ENCODE data around the gene CHMP3. TPM values are rescaled to one million over a fixed set of nuclear protein-coding genes. Genes with fewer than 3 reads are reported as not detected.

Gene CHMP3
- polyA plus RNA-seq, 1 donor from 2014 or later: 31.8 TPM

GRCh38 chr2:86525421-86526340 lies 37.6 kb downstream of the CHMP3 start:
- no peaks in the 10 kb centered on the region for H3F3A ChIP-seq (ENCODE audit: insufficient read depth, low read length, poor library complexity, severe bottlenecking)
- no peaks in the 10 kb centered on the region for H3K27me3 ChIP-seq (ENCODE audit: insufficient read depth, low read depth, low read length)
- no peak overlapping the region for H3K27ac ChIP-seq (ENCODE audit: low read length)
- H3K36me3 ChIP-seq (ENCODE audit: insufficient read depth, low read length): no peaks in the 10 kb centered on the region
- H3K9ac ChIP-seq (ENCODE audit: low read length): no peak overlapping the region
- no peak overlapping the region for H3K4me2 ChIP-seq (ENCODE audit: low read length)
- H3K9me2 ChIP-seq (ENCODE audit: insufficient read depth, low read length): no peaks in the 10 kb centered on the region
- H3K4me3 ChIP-seq (ENCODE audit: low read length): no peak overlapping the region
- no peak overlapping the region for H2AFZ ChIP-seq (ENCODE audit: low read depth, low read length)
- TF ChIP-seq EZH2 (IDR thresholded peaks at IDR 0.05; ENCODE audit: borderline replicate concordance, insufficient read depth, low read length, poor library complexity, severe bottlenecking) (no peak), RAD21 (conservative IDR thresholded peaks at IDR 0.05) (no peak), POLR2AphosphoS5 (IDR thresholded peaks at IDR 0.05) (no peak), REST (IDR thresholded peaks at IDR 0.05; ENCODE audit: borderline replicate concordance) (no peak), MXI1 (conservative IDR thresholded peaks at IDR 0.05; ENCODE audit: poor library complexity, severe bottlenecking) (no peak), CTCF (IDR thresholded peaks at IDR 0.05; ENCODE audit: poor library complexity, severe bottlenecking) (no peak), EP300 (conservative IDR thresholded peaks at IDR 0.05; ENCODE audit: poor library complexity, severe bottlenecking) (no peak), SMC3 (conservative IDR thresholded peaks at IDR 0.05; ENCODE audit: poor library complexity) (no peak), TAF1 (IDR thresholded peaks at IDR 0.05; ENCODE audit: low read depth) (no peak)
- no peaks in the 10 kb centered on the region for H4K20me1 ChIP-seq (ENCODE audit: insufficient read depth)
- H3K79me2 ChIP-seq (replicated peaks; ENCODE audit: insufficient read depth, low read length): no peaks in the 10 kb centered on the region
- H3K9me3 ChIP-seq (ENCODE audit: low read length): no peaks in the 10 kb centered on the region

GRCh38 chr2:86523491-86523890 lies 39.8 kb downstream of the CHMP3 start:
- Histone ChIP-seq H3K4me2 (ENCODE audit: low read length) (no peak overlapping the region), H3F3A (ENCODE audit: insufficient read depth, low read length, poor library complexity, severe bottlenecking) (no peaks in the 10 kb centered on the region), H3K27ac (ENCODE audit: low read length) (no peak overlapping the region), H2AFZ (ENCODE audit: low read depth, low read length) (no peak overlapping the region), H3K79me2 (replicated peaks; ENCODE audit: insufficient read depth, low read length) (no peaks in the 10 kb centered on the region), H3K9me3 (ENCODE audit: low read length) (no peaks in the 10 kb centered on the region), H3K4me3 (ENCODE audit: low read length) (no peak overlapping the region), H4K20me1 (ENCODE audit: insufficient read depth) (no peaks in the 10 kb centered on the region), H3K36me3 (ENCODE audit: insufficient read depth, low read length) (no peaks in the 10 kb centered on the region), H3K9me2 (ENCODE audit: insufficient read depth, low read length) (no peaks in the 10 kb centered on the region), H3K9ac (ENCODE audit: low read length) (no peak overlapping the region), H3K27me3 (ENCODE audit: insufficient read depth, low read depth, low read length) (no peaks in the 10 kb centered on the region)
- TF ChIP-seq REST (IDR thresholded peaks at IDR 0.05; ENCODE audit: borderline replicate concordance): no peak

All from neural cell (in vitro differentiated cells).